WTC11 (cell line): ENCODE results near the gene MAGI2. TPM values are rescaled to one million over a fixed set of nuclear protein-coding genes. Genes with fewer than 3 reads are reported as not detected.

Source experiments
- ATAC-seq: fragments of 200-7000 bp; cut with Tn5 transposase; 2 replicates; pipeline ENCODE4 v1.10.0; 2021; ENCODE audit warnings: mild to moderate bottlenecking, moderate library complexity
- CTCF ChIA-PET: fragments of 300-600 bp; sonication (Branson Sonifier 250); formaldehyde crosslinking; loops from one replicate; lab custom pipeline; 2021; ENCODE audit warnings: antibody characterized with exemption; lab: Charles Lee
- POLR2A ChIA-PET: fragments of 350-600 bp; sonication (Branson Sonifier 250); formaldehyde crosslinking; loops from one replicate; lab custom pipeline; 2021; ENCODE audit warnings: antibody characterized with exemption; lab: Charles Lee
- DNase-seq: peaks from one replicate; pipeline ENCODE4 v3.0.0; 2021; ENCODE audit warnings: low spot score
- H3K27ac Mint-ChIP-seq: 2 replicates; pipeline ENCODE4 v1.8.0; 2021; ENCODE audit warnings: mixed read lengths
- H3K27me3 Mint-ChIP-seq: 2 replicates; pipeline ENCODE4 v1.8.0; 2021; ENCODE audit warnings: low read depth, mild to moderate bottlenecking, moderate library complexity, mixed read lengths
- H3K36me3 Mint-ChIP-seq: 2 replicates; pipeline ENCODE4 v1.8.0; 2021; ENCODE audit warnings: mixed read lengths
- H3K4me1 Mint-ChIP-seq: 2 replicates; pipeline ENCODE4 v1.8.0; 2022; ENCODE audit warnings: mixed read lengths
- H3K4me3 Mint-ChIP-seq: 2 replicates; pipeline ENCODE4 v1.8.0; 2021; ENCODE audit warnings: mild to moderate bottlenecking, moderate library complexity, mixed read lengths
- H3K9me3 Mint-ChIP-seq: 2 replicates; pipeline ENCODE4 v1.8.0; 2021; ENCODE audit warnings: mixed read lengths
- MYBL2 ChIP-seq: sonication (generic); formaldehyde crosslinking; IDR thresholded peaks from 2 replicates; pipeline ENCODE4 v1.8.1; 2023; ENCODE audit warnings: mild to moderate bottlenecking, moderate library complexity, missing genetic modification reagents
- PRRX2 ChIP-seq: fragments of 250-450 bp; sonication (Bioruptor Pico); IDR thresholded peaks from 2 replicates; pipeline ENCODE4 v1.8.0; 2021; ENCODE audit warnings: mild to moderate bottlenecking
- ZNF121 ChIP-seq: sonication (generic); formaldehyde crosslinking; IDR thresholded peaks from 2 replicates; pipeline ENCODE4 v1.8.0; 2023; ENCODE audit warnings: missing genetic modification reagents
- ZNF138 ChIP-seq: sonication (generic); formaldehyde crosslinking; conservative IDR thresholded peaks from 2 replicates; pipeline ENCODE4 v1.8.1; 2022; ENCODE audit warnings: mild to moderate bottlenecking, moderate library complexity, missing genetic modification reagents
- ZNF317 ChIP-seq: sonication (generic); formaldehyde crosslinking; IDR thresholded peaks from 2 replicates; pipeline ENCODE4 v1.8.1; 2023; ENCODE audit warnings: low read depth, mild to moderate bottlenecking, moderate library complexity, missing genetic modification reagents, borderline replicate concordance
- total RNA-seq: library from RNA; stranded (reverse); gene quantifications from 3 replicates; pipeline ENCODE4 v1.2.3, GENCODE V29; 2021
- TF ChIP-seq, protein P1 (sequence below): sonication (generic); formaldehyde crosslinking; IDR thresholded peaks from 2 replicates; pipeline ENCODE4 v1.8.0; 2022; ENCODE audit warnings: mild to moderate bottlenecking, missing genetic modification reagents
- TF ChIP-seq, protein P2 (sequence below): sonication (generic); formaldehyde crosslinking; IDR thresholded peaks from 2 replicates; pipeline ENCODE4 v1.8.0; 2022; ENCODE audit warnings: mild to moderate bottlenecking, missing genetic modification reagents
- TF ChIP-seq, protein P3 (sequence below): sonication (generic); formaldehyde crosslinking; IDR thresholded peaks from 2 replicates; pipeline ENCODE4 v1.8.0; 2022; ENCODE audit warnings: missing genetic modification reagents
- TF ChIP-seq, protein P4 (sequence below): fragments of 250-450 bp; sonication (Bioruptor Pico); IDR thresholded peaks from 2 replicates; pipeline ENCODE4 v1.8.0; 2021; ENCODE audit warnings: mild to moderate bottlenecking
- TF ChIP-seq, protein P5 (sequence below): sonication (generic); formaldehyde crosslinking; IDR thresholded peaks from 2 replicates; pipeline ENCODE4 v1.8.1; 2022; ENCODE audit warnings: missing genetic modification reagents, borderline replicate concordance

MAGI2 gene
- total RNA-seq, 1 experiment from 2014 or later = 26.6 TPM

DNA sequence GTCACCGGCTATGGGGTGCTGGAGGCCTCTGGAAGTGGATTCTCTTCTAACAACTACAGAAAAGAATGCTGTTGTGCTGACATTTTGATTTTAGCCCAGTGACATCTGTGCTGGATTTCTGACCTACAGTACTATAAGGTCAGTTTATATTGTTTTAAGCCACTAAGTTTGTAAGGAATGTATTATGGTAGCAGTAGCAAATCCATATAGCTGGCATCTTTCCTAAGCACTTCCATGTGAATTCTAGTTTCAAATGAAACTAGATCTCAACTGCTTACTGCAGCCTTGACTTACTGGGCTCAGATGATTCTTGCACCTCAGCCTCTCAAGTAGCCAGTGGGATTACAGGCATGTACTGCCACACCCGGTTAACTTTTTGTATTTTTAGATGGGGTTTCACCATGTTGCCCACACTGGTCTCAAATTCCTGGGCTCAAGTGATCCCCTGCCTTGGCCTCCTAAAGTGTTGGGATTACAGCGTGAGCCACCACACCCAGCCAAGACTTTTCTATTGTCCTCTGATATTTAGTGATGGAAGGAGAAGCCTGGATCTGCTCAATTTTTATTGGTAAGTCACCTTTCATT is 1240.9 kb downstream of the MAGI2 start:
- H3K27ac Mint-ChIP-seq = no peak overlapping the region
- peaks cover 25% of the 10 kb centered on the region for H3K4me1 Mint-ChIP-seq
- peaks cover 4% of the 10 kb centered on the region for H3K36me3 Mint-ChIP-seq
- ChIA-PET POLR2A (no interaction called here), CTCF (no interaction called here)
- ATAC-seq (no peak), DNase-seq (no peak)
- H3K9me3 Mint-ChIP-seq = peaks cover 11% of the 10 kb centered on the region
- TF ChIP-seq ZNF317 (CRISPR knock-in tag) = no peak
- no peaks in the 10 kb centered on the region for H3K27me3 Mint-ChIP-seq
- H3K4me3 Mint-ChIP-seq = no peak overlapping the region

DNA sequence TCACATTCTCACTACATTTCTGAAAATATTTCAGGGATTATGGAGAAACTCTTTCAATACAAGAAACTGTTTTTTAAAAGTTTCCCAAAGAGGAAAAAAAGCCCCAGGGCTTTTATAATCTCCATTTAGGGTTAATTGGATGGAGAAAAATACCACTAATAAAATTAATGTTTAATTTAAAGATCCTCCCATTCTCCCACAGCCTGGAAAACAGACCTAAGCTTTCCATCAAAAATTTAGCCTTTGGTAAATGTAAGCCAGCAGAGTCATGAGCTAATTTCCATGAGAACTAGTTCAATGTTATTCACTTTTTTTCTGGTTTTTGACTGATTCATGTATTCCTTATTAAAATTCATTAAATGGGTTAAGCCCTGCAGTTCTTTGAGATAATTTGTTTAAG is 1246.2 kb downstream of the MAGI2 start:
- no peak for TF ChIP-seq ZNF138
- no peak for TF ChIP-seq ZNF121 (CRISPR knock-in tag)
- TF ChIP-seq, protein P1, sequence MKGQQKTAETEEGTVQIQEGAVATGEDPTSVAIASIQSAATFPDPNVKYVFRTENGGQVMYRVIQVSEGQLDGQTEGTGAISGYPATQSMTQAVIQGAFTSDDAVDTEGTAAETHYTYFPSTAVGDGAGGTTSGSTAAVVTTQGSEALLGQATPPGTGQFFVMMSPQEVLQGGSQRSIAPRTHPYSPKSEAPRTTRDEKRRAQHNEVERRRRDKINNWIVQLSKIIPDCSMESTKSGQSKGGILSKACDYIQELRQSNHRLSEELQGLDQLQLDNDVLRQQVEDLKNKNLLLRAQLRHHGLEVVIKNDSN (CRISPR knock-in tag) = no peak
- CTCF ChIA-PET = interaction anchor here (2.0 kb wide), 1 partner anchor 73 kb away, joined by 10 read pairs; no protein-coding TSS in a partner anchor
- peaks cover 11% of the 10 kb centered on the region for H3K9me3 Mint-ChIP-seq
- no peaks in the 10 kb centered on the region for H3K27me3 Mint-ChIP-seq
- H3K27ac Mint-ChIP-seq = no peak overlapping the region
- H3K4me1 Mint-ChIP-seq = peaks cover 15% of the 10 kb centered on the region
- POLR2A ChIA-PET = no interaction called here
- H3K4me3 Mint-ChIP-seq = no peak overlapping the region
- DNase-seq (no peak), ATAC-seq (no peak)
- H3K36me3 Mint-ChIP-seq = peaks cover 4% of the 10 kb centered on the region

DNA sequence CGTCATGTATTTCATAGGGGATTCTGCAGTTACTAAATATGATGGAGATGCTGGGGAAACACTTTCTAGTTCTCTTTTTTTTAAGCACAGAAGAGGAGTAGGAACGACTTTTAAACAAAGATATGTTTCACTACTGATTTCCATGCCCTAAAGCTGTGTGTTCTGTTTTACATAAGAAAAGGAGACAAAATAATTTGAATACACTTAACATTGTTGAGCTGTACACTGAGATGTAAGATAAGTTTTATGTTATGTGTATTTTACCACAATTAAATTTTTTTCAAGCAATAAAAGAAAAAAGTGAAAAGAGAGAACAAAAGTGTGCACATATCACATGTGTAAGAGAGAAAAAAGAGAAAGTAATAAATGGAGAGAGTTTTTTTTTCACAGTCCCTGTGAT is 1246.7 kb downstream of the MAGI2 start:
- ChIA-PET POLR2A (no interaction called here), CTCF (interaction anchor here (0.7 to 2.0 kb wide), 2 partner anchors 72 to 186 kb away, joined by 3 to 10 read pairs; no protein-coding TSS in a partner anchor)
- Mint-ChIP-seq H3K27ac (no peak overlapping the region), H3K36me3 (peaks cover 4% of the 10 kb centered on the region), H3K27me3 (no peaks in the 10 kb centered on the region), H3K4me3 (no peak overlapping the region), H3K4me1 (peaks cover 15% of the 10 kb centered on the region), H3K9me3 (peaks cover 11% of the 10 kb centered on the region)
- TF ChIP-seq, protein P2, sequence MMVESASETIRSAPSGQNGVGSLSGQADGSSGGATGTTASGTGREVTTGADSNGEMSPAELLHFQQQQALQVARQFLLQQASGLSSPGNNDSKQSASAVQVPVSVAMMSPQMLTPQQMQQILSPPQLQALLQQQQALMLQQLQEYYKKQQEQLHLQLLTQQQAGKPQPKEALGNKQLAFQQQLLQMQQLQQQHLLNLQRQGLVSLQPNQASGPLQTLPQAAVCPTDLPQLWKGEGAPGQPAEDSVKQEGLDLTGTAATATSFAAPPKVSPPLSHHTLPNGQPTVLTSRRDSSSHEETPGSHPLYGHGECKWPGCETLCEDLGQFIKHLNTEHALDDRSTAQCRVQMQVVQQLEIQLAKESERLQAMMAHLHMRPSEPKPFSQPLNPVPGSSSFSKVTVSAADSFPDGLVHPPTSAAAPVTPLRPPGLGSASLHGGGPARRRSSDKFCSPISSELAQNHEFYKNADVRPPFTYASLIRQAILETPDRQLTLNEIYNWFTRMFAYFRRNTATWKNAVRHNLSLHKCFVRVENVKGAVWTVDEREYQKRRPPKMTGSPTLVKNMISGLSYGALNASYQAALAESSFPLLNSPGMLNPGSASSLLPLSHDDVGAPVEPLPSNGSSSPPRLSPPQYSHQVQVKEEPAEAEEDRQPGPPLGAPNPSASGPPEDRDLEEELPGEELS (CRISPR knock-in tag) = no peak
- DNase-seq = no peak
- ATAC-seq = no peak

DNA sequence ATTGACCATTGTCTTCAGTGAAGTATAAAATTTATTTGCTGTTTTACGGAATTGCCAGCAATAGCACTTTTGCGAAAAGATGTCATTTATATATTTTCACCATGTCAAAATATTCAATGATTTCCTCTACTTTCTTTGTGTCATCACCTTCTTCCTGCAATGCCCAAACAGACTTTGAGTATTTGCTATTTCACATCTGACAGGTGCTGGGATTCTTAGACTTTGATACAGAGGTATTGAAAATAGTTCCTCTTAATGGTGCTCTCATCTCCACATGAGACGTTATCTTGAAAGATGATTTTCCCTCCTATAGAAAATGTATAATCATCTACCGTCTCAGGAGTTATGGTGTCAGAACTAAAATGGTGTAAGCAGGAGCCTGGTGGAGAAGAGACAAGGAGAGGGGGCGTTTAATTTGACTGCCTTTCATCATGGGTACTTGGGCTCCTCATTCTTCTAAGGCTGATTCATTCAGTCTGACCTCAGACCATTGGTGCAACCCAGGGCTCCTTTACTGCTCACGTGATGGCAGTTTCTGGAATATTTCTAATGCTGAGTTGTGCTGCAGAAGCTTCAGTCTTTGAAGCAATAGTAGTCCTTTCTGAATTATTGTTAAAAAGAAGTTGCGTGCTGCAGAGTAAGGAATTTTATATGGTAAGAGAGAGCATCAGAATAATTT is 1250.3 kb downstream of the MAGI2 start:
- ChIA-PET POLR2A (interaction anchor here (0.7 kb wide), 1 partner anchor 48 kb away, joined by 7 read pairs; no protein-coding TSS in a partner anchor), CTCF (interaction anchor here (0.7 to 0.8 kb wide), 2 partner anchors 162 to 231 kb away, joined by 3 to 6 read pairs; no protein-coding TSS in a partner anchor)
- H3K36me3 Mint-ChIP-seq = no peaks in the 10 kb centered on the region
- no peak overlapping the region for H3K4me3 Mint-ChIP-seq
- peaks cover 15% of the 10 kb centered on the region for H3K4me1 Mint-ChIP-seq
- no peak overlapping the region for H3K27ac Mint-ChIP-seq
- TF ChIP-seq PRRX2 (CRISPR knock-in tag) = no peak
- TF ChIP-seq MYBL2 = no peak
- TF ChIP-seq, protein P3, sequence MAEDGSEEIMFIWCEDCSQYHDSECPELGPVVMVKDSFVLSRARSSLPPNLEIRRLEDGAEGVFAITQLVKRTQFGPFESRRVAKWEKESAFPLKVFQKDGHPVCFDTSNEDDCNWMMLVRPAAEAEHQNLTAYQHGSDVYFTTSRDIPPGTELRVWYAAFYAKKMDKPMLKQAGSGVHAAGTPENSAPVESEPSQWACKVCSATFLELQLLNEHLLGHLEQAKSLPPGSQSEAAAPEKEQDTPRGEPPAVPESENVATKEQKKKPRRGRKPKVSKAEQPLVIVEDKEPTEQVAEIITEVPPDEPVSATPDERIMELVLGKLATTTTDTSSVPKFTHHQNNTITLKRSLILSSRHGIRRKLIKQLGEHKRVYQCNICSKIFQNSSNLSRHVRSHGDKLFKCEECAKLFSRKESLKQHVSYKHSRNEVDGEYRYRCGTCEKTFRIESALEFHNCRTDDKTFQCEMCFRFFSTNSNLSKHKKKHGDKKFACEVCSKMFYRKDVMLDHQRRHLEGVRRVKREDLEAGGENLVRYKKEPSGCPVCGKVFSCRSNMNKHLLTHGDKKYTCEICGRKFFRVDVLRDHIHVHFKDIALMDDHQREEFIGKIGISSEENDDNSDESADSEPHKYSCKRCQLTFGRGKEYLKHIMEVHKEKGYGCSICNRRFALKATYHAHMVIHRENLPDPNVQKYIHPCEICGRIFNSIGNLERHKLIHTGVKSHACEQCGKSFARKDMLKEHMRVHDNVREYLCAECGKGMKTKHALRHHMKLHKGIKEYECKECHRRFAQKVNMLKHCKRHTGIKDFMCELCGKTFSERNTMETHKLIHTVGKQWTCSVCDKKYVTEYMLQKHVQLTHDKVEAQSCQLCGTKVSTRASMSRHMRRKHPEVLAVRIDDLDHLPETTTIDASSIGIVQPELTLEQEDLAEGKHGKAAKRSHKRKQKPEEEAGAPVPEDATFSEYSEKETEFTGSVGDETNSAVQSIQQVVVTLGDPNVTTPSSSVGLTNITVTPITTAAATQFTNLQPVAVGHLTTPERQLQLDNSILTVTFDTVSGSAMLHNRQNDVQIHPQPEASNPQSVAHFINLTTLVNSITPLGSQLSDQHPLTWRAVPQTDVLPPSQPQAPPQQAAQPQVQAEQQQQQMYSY = no peak
- TF ChIP-seq, protein P4, sequence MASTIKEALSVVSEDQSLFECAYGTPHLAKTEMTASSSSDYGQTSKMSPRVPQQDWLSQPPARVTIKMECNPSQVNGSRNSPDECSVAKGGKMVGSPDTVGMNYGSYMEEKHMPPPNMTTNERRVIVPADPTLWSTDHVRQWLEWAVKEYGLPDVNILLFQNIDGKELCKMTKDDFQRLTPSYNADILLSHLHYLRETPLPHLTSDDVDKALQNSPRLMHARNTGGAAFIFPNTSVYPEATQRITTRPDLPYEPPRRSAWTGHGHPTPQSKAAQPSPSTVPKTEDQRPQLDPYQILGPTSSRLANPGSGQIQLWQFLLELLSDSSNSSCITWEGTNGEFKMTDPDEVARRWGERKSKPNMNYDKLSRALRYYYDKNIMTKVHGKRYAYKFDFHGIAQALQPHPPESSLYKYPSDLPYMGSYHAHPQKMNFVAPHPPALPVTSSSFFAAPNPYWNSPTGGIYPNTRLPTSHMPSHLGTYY = no peak
- TF ChIP-seq, protein P5, sequence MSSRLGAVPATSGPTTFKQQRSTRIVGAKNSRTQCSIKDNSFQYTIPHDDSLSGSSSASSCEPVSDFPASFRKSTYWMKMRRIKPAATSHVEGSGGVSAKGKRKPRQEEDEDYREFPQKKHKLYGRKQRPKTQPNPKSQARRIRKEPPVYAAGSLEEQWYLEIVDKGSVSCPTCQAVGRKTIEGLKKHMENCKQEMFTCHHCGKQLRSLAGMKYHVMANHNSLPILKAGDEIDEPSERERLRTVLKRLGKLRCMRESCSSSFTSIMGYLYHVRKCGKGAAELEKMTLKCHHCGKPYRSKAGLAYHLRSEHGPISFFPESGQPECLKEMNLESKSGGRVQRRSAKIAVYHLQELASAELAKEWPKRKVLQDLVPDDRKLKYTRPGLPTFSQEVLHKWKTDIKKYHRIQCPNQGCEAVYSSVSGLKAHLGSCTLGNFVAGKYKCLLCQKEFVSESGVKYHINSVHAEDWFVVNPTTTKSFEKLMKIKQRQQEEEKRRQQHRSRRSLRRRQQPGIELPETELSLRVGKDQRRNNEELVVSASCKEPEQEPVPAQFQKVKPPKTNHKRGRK (CRISPR knock-in tag) = no peak
- ATAC-seq (no peak), DNase-seq (no peak)
- no peaks in the 10 kb centered on the region for H3K27me3 Mint-ChIP-seq
- H3K9me3 Mint-ChIP-seq = no peaks in the 10 kb centered on the region
